ENCODE data around the gene BCDIN3D.

The BCDIN3D gene

GRCh38 chr12:49794811-49795653, 47.9 kb downstream of the BCDIN3D start:
- DNase-seq: no peak

GRCh38 chr12:49794021-49794420, 48.9 kb downstream of the BCDIN3D start:
- DNase-seq: no peak

- no peak for DNase-seq
These were observed 49.3 kb downstream of the BCDIN3D start for GRCh38 chr12:49793620-49794019.

GRCh38 chr12:49792976-49793580, 49.8 kb downstream of the BCDIN3D start:
- no peak for DNase-seq

GRCh38 chr12:49792181-49792970, 50.5 kb downstream of the BCDIN3D start:
- DNase-seq: no peak

GRCh38 chr12:49791700-49792099, 51.2 kb downstream of the BCDIN3D start:
- DNase-seq: no peak

- DNase-seq: no peak
These were observed 52.0 kb downstream of the BCDIN3D start for GRCh38 chr12:49790741-49791555.

- no peak for DNase-seq
These were observed 52.9 kb downstream of the BCDIN3D start for GRCh38 chr12:49789992-49790391.

GRCh38 chr12:49787672-49788071, 55.2 kb downstream of the BCDIN3D start:
- no peak for DNase-seq

Data from NCI-H345 (cell line).